Mesenteric fat pad (tissue), 1 donor: ENCODE results near the gene STK11. TPM values are rescaled to one million over a fixed set of nuclear protein-coding genes. Genes with fewer than 3 reads are reported as not detected.
A peak's percentile ranks its signal among the peaks of the same experiment; 100 is the strongest.

Experiments used
- DNase-seq: peaks from one replicate; pipeline ENCODE4 v3.0.0-alpha.2; 2020; ENCODE audit warnings: low spot score
- long read RNA-seq: library from polyadenylated mRNA; unstranded; transcript quantifications from one replicate; pipeline ENCODE4 v2.0.0, GENCODE V29; 2020
- total RNA-seq: library from RNA; stranded (reverse); fragmentation: NEBNext Ultra II Directional; extraction: Animal tissue kit (Norgen Biotek cat#: 25700); gene quantifications from one replicate; pipeline ENCODE4 v1.2.1, GENCODE V29; 2021
- donor health status: DM: yes; HTN: yes; CAD: no.

The STK11 gene
- total RNA-seq = 60.8 TPM
- long read RNA-seq, partial matches to known transcripts = 4 of 6 reads
- long read RNA-seq, other reads (novel, unspliced or antisense) = 2 of 6 reads

GRCh38 chr19:1205114-1206099 is at the start of gene STK11:
Gene STK11 (plus strand): TSS chr19:1205778. CDS start chr19:1206914, 1,136 bp downstream.
- DNase-seq = peak; percentile 100

DNA sequence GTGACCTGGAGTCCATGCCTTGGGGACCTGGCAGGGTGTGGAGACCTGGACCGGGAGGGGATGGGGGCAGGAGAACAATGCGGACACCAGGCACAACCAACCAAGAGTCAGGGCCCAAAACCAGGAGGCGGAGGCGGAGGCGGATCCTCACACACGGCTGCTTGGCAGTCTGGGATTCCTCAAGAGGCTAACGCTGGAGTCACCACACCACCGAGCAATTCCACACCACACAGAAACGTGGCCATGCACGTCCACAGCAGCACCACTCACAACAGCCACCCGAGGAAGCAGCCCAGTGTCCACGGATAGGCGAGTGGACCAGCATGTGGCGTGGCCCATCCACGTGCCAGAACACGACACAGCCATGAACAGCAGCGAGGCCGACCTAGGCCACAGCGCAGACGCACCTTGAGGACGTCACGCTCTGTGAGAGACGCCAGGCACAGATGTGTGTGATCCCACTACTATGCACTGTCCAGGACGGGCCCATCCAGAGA is 49.2 kb upstream of the STK11 start:
- no peak for DNase-seq

DNA sequence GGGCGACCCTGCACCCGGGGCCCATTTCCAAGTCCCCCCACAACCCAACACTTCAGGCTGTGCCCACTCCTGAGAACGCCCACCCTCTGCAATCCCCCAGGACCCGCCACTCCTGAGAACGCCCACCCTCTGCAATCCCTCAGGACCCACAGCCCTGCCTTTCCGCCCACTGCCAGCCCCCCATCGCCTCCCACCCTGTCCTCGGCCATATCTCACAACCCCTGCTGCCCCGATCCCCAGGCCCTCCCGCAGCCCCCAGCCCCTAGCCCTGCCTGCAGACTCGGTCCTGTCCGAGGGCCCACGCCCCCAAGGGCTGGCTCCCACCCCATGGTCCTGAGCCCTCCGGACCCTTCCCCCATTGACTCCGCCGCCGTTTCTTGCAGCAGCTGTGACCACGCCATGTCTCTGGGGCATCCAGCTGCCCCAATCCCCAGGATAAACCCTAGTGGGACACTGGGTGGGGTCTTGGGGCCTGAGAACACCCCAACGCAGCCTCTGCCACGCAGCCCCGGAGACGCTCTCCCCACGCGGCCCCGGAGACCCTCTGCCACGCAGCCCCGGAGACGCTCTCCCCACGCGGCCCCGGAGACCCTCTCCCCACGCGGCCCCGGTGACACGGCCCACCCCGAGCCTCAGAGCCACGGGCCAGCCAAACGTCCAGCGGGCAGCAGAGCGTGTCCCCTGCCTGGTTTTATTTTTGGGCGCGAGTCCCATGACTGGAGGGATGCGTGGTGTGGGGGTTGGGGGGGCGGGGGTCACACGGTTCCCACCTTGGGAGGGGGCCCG is 48.6 kb upstream of the STK11 start:
- DNase-seq = no peak

- DNase-seq = no peak
Observed at GRCh38 chr19:1157931-1158884, 47.4 kb upstream of the STK11 start.

GRCh38 chr19:1158885-1159448 is 46.6 kb upstream of the STK11 start:
- DNase-seq = no peak

DNA sequence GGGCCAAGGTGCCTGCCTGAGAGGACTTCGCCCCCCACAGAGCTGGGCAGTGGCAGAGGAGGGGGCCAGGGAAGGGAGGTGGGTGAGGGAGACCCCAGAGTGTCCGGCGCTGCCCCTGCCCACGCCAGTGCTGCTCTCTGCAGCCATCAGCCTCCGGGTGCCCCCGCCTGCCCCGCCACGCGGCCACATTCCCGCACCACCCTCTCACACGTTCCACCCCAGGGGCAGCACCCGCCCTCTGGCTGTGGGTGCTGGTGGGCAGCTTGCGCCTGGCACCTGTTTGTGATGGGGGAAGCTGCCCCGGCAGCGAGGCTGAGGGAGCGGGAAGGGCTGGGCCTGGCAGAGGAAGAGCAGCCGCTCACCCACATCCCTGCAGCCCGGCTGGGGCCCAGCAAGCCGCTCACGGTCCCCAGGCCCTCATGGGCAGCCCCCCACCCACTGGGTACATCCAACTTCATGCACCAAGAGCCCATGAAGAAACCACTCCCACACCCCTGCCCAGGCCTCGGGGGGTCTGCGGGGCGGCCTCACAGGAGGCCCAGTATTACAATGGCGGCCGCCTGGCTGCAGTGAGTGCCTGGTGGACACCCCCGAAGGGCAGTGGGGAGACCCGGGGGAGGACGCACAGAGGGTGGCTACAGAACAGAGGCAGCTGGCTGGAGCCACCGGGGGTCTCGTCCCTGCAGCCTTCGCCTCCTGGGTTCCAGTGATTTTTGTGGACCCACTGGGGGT is 45.5 kb upstream of the STK11 start:
- no peak for DNase-seq

DNA sequence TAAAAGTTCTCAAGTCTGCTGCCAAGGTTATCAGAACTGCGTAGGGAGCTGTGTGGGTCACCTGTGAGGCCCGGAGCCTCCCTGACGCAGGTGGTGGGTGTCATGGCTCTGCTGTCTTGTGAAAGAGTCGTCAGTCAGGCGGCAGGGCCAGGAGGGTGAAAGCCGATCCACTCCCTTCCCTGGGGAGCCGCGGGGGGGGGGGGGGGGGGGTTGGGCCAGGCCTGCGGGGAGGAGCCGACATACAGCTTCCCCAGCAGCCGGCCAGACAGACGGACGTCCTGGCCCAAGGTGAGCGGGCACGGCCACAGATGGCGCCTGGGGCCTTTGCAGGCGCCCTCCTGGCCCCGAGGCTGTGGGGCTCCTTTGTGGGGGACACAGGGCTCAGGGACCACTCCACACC is 43.9 kb upstream of the STK11 start:
- no peak for DNase-seq

GRCh38 chr19:1162404-1163282 is 42.9 kb upstream of the STK11 start:
- DNase-seq = no peak

- no peak for DNase-seq
Observed at GRCh38 chr19:1163283-1163933, 42.2 kb upstream of the STK11 start.

DNA sequence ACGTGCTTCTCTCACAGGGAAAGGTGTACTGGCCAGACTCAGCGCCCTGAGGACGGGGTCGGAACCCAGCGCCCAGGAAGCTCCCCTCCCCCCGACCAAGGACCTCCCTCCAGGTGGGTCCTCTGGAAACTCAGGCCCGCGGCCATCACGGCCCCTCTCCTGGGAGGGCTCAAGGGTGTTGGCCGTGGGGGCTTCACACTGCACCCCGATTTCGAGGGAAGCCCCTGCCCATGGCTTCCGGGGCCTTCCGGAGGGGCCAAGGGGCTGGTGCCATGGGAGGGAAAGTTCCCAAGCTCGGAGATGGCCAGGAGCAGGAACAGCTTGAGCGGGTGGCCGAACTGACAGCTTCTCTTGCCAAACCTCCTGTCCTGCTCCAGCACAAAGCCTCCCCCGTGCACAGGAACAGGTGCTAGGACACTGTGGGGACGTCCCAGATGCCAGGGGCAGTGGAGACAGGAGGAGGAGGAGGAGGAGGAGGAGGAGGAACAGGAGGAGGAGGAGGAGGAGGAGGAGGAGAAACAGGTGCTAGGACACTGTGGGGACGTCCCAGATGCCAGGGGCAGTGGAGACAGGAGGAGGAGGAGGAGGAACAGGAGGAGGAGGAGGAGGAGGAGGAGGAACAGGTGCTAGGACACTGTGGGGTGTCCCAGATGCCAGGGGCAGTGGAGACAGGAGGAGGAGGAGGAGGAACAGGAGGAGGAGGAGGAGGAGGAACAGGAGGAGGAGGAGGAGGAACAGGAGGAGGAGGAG is 41.5 kb upstream of the STK11 start:
- DNase-seq = no peak

DNA sequence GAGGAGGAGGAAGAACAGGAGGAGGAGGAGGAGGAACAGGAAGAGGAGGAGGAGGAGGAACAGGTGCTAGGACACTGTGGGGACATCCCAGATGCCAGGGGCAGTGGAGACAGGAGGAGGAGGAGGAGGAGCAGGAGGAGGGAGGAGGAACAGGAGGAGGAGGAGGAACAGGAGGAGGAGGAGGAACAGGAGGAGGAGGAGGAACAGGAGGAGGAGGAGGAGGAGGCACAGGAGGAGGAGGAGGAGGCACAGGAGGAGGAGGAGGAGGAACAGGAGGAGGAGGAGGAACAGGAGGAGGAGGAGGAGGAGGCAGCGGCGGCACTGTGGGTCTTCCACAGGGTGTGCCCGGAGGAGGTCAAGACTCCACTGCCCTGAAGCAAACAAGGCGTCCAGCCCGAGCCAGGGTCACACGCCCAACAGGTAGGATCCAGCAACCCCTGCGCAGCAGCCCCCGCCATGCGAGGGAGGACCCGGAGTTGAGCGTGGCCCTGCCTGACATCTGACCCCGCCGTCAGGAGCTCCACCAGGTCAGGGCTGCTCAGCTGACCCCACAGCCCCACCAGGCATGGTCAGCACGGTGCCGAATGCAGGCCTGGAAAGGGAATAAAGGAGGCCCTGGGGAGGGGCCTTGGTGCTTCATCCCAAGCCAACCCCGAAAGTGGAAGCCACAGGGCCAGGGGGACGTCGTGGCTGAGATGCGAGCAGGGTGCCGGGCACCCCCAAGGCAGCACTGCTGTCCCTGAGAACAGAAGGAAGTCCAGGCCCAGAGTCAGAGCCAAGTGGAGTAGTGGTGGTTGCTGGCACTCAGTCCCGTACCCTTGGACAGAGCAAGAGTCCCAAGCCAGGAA is 40.7 kb upstream of the STK11 start:
- no peak for DNase-seq

DNA sequence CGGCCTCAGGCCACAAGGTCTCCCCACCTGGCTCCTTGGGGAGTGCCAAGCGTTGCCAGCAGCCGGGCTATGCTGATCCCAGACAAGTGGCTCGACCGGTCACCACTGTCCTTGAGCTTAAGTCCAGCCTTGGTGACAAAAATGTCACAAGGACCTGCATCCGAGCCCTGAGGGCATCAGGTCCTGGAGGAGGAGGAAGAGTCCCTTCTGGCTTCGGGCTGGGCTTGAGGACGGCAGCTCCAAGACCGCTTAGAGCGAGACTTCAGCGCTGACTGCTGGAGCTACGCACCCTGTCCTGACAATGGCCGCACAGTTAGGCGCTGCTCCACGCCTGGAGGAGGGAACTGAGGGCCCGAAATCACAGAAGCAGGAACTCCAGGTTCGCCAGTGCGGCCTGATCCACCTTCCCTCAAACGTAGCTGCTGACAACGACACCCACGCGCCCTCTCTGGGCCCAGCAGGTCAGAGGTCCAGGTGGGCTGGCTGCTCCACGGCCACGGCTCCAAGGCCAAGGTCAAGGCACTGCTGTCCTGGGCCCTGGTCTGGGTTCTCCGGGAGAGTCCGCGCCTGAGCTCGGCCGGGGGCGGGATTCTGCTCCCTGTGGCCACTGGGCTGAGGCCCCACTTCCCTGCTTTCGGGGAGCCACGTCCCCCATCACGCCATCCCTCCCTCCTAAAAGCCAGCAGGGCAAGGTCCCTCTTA is 38.6 kb upstream of the STK11 start:
- DNase-seq = no peak

- DNase-seq = no peak
Observed at GRCh38 chr19:1167687-1168571, 37.6 kb upstream of the STK11 start.

DNA sequence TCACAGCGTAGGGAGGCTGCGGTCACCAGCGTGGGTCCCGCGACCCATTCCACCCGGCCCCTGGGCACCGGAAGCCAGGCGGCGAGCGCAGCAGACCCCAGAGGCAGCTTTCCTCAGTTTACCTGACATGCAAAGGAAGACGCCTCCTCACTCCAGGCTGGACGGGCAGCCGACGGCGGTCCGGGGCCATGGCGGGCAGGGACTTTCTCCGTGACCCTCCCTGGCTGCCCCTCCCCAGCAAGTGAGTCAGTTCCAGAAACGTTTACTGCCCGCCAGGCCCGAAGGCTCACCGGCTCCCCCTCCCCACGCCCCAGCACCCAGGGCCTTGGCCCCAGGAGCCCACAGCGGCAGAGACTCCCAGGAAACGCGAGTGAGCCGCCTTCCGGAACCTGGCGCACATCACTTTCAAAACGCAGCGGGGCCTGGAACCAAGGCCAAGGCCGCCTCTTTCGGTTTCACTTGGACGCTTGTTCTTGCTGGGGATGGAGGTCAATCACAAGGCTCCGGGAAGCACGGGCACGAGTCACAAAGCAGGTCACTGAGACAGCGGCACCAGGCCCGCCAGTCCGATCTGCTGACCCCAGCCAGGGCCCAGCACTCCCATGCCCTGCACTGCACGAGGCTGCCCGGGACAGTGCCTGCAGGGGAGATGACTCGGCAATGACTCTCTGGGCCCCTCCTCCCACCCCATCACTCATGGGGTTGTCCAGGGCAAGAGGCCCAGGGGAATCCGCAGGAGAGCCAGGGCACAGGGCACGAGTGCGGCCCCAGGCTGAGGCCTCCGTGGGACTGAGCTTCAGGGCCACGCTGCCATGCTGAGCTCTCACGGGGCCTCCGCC is 36.8 kb upstream of the STK11 start:
- DNase-seq = peak; percentile 91
